DND-41 (cell line): ENCODE measurements around the gene KCP.

ENCODE experiments used
- EZH2 ChIP-seq: IDR thresholded peaks from 3 replicates; pipeline ENCODE4 v1.6.1; 2012; ENCODE audit warnings: borderline replicate concordance, low read depth, mild to moderate bottlenecking, moderate library complexity, low read length, inconsistent platforms; ENCODE audit not compliant: severe bottlenecking
- TF ChIP-seq, protein P1 (sequence below): IDR thresholded peaks from 2 replicates; pipeline ENCODE4 v1.5.1; 2012; ENCODE audit warnings: borderline replicate concordance, low read length, moderate library complexity, mild to moderate bottlenecking; ENCODE audit not compliant: poor library complexity, severe bottlenecking; ENCODE audit errors: extremely low read depth

DNA sequence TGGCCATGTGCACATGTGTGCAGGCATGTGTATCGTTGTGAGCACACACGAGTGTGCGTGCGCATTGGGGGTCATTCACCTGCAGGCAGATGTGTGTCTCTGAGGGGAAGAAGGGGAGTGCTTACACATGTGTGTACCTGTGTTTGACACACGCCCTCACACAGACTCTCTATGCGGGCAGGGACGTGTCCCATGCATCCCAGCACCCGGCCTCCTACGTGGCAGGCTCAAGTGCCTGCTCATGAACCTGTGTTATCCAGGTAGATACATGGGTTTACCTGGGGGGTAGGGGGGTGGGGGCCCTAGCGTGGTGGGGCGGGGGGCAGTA lies 18.6 kb downstream of the KCP start:
- TF ChIP-seq, protein P1, sequence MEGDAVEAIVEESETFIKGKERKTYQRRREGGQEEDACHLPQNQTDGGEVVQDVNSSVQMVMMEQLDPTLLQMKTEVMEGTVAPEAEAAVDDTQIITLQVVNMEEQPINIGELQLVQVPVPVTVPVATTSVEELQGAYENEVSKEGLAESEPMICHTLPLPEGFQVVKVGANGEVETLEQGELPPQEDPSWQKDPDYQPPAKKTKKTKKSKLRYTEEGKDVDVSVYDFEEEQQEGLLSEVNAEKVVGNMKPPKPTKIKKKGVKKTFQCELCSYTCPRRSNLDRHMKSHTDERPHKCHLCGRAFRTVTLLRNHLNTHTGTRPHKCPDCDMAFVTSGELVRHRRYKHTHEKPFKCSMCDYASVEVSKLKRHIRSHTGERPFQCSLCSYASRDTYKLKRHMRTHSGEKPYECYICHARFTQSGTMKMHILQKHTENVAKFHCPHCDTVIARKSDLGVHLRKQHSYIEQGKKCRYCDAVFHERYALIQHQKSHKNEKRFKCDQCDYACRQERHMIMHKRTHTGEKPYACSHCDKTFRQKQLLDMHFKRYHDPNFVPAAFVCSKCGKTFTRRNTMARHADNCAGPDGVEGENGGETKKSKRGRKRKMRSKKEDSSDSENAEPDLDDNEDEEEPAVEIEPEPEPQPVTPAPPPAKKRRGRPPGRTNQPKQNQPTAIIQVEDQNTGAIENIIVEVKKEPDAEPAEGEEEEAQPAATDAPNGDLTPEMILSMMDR = no peak
- no peak for TF ChIP-seq EZH2
